Upper lobe of left lung (tissue), 4 donors: Measurements from ENCODE around the gene CCR1.

Experiments used
- EP300 ChIP-seq, 4 donors: sonication (generic); formaldehyde crosslinking; IDR thresholded peaks; one replicate each; pipeline ENCODE4 v1.5.1; 2017; ENCODE audit warnings: antibody characterized with exemption in 4 of 4, control low read depth in 2 of 4
- TF ChIP-seq, protein P1 (sequence below), 6 experiments: fragments of 450-650 bp in 4 of 6; fragments of 200-600 bp in 2 of 6; sonication (generic) in 2 of 6; IDR thresholded peaks; one replicate each; pipeline ENCODE4 v1.5.1; 2016 to 2019; ENCODE audit warnings: antibody characterized with exemption in 6 of 6

DNA sequence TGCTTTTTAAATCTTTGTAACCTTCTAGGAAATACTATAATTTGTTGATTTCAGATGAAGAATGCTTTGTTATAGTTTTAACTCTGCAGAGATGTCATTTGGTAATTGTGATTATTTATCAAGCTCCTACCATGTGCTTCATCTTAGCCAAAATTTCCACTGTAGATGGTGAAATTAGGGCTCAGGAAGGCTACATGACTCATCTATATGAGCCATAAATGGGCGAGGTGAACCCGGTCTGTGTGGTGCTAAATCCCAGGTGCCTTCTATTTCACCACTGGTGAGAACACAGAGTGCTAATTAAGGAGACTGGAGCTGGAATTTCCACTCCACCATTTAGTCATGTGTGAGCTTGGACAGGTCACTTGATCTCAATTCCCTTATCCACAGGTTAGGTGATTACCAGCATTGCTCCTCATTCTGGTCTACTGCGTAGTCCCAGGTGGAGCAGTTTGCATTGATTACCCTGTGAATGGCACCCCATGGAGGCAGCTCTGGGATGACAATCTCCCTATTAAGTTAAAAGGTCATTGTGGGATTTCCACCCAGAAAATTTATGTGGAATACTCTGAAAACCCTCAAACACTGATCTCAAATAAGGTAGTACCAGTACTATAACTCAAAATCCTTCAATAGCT is 31.3 kb upstream of the CCR1 start:
- TF ChIP-seq, protein P1, sequence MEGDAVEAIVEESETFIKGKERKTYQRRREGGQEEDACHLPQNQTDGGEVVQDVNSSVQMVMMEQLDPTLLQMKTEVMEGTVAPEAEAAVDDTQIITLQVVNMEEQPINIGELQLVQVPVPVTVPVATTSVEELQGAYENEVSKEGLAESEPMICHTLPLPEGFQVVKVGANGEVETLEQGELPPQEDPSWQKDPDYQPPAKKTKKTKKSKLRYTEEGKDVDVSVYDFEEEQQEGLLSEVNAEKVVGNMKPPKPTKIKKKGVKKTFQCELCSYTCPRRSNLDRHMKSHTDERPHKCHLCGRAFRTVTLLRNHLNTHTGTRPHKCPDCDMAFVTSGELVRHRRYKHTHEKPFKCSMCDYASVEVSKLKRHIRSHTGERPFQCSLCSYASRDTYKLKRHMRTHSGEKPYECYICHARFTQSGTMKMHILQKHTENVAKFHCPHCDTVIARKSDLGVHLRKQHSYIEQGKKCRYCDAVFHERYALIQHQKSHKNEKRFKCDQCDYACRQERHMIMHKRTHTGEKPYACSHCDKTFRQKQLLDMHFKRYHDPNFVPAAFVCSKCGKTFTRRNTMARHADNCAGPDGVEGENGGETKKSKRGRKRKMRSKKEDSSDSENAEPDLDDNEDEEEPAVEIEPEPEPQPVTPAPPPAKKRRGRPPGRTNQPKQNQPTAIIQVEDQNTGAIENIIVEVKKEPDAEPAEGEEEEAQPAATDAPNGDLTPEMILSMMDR (IDR thresholded peaks at IDR 0.05) = no peak
- TF ChIP-seq EP300 (IDR thresholded peaks at IDR 0.05) = no peak
